ENCODE data around the gene AUTS2. TPM values are rescaled to one million over a fixed set of nuclear protein-coding genes. Genes with fewer than 3 reads are reported as not detected.
"Not testable (repeated sequence)": the region's sequence is repeated elsewhere in the genome, so short reads cannot be mapped to it uniquely, and the experiment has no call there.

The AUTS2 gene
- total and polyA plus RNA-seq, 11 donors = 3.4 to 14.0 (median 7.3) TPM

DNA sequence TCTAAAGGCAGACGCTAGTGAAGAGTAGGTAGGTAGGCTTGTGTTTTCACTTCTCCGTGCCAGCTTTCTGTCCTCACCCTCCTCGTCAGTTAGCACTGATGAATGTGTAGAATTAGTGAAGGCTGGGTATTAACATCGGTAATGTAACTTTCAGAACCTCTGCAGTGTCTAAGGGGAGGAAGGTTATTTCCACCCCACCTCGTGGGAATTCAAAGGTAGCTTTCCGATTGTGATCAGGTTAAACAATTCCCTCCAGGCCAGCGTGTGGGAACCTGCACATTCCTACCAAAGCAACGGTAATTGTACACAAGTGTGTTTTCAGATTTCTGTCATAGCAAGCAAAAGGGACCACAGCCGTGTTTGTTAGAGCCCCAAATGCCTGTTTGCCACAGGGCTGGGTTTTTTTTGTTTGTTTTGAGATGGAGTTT lies 1128.7 kb downstream of the AUTS2 start:
- peaks cover 0 to 7% (median 0%) of the 10 kb centered on the region in 12 donors for H3K4me1 ChIP-seq
- 71 to 89% (median 84%) methylated on average over 9 of the region's 9 CpGs for WGBS, 4 donors
- no peaks in the 10 kb centered on the region for H3K36me3 ChIP-seq
- peaks cover 0 to 12% (median 0%) of the 10 kb centered on the region in 12 donors for H3K9me3 ChIP-seq
- TF ChIP-seq, protein P1, sequence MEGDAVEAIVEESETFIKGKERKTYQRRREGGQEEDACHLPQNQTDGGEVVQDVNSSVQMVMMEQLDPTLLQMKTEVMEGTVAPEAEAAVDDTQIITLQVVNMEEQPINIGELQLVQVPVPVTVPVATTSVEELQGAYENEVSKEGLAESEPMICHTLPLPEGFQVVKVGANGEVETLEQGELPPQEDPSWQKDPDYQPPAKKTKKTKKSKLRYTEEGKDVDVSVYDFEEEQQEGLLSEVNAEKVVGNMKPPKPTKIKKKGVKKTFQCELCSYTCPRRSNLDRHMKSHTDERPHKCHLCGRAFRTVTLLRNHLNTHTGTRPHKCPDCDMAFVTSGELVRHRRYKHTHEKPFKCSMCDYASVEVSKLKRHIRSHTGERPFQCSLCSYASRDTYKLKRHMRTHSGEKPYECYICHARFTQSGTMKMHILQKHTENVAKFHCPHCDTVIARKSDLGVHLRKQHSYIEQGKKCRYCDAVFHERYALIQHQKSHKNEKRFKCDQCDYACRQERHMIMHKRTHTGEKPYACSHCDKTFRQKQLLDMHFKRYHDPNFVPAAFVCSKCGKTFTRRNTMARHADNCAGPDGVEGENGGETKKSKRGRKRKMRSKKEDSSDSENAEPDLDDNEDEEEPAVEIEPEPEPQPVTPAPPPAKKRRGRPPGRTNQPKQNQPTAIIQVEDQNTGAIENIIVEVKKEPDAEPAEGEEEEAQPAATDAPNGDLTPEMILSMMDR (IDR thresholded peaks at IDR 0.05) = no peak
- TF ChIP-seq POLR2A (IDR thresholded peaks at IDR 0.05) = no peak
- no peak overlapping the region for H3K4me3 ChIP-seq
- ATAC-seq = no peak
- intact Hi-C loops (cut with DNase I) = no loop called here
- DNase-seq = no peak
- no peaks in the 10 kb centered on the region for H3K27me3 ChIP-seq
- H3K27ac ChIP-seq = no peak overlapping the region

DNA sequence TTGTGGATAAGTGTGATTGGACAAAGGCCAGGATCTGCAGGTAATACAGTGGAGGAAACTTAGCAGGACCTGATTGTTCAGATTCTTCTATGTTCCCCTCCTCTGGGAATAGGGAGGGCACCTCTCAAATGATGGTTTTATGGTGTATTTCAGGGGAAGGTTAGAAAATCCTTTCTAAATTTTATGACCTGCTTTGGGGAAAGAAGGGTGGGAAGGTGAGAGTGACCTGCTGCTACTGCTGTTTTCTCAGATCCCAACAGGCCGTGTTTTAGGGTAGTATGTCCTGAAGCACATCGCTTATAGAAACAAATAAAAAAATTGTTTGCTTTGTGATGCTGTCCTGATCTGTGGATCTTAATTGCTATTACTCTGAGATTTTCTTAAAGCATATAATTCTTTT lies 1129.6 kb downstream of the AUTS2 start:
- H3K9me3 ChIP-seq = peaks cover 0 to 12% (median 0%) of the 10 kb centered on the region in 12 donors
- H3K4me1 ChIP-seq = peaks cover 0 to 7% (median 0%) of the 10 kb centered on the region in 12 donors
- 96 to 100% (median 99%) methylated on average over 2 of the region's 2 CpGs for WGBS, 4 donors
- no peak for DNase-seq
- H3K36me3 ChIP-seq = no peaks in the 10 kb centered on the region
- ATAC-seq = no peak
- no peaks in the 10 kb centered on the region for H3K27me3 ChIP-seq
- TF ChIP-seq, protein P1 (IDR thresholded peaks at IDR 0.05) = no peak
- TF ChIP-seq POLR2A (IDR thresholded peaks at IDR 0.05) = no peak
- intact Hi-C loops (cut with DNase I) = no loop called here
- H3K27ac ChIP-seq = no peak overlapping the region
- no peak overlapping the region for H3K4me3 ChIP-seq

DNA sequence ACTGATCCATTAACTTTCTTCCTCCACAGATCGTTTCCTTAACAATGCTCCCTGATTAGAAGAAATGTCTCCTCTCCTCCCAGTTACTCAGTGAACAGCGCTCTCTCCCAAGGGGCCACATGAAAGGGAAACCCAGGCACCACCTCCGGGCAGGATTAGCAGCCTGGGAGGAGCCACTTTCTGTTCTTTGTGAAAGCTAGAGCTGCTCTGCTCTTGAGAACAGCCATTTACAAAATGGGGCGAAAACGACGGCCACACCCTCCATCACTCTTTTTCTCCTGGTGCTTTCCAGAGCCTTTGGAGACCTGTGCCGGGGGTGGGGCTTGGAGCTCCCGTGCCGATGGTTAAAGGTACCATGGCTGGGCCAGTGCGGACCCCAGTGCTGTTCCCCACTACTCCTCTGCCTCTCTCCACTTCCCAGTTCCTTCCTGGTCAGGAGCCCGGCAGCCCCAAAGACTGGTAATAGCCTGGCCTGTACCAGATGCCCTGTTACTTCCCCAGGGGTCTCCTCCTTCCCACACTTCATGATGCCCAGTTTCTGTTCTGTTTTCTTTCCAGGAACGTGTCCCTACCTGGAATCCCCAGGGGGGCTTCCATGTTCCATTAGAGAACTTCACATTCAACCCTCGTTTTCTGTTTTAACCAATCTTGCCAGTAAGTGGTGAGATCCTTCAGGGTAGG lies 1130.7 kb downstream of the AUTS2 start:
- Histone ChIP-seq H3K27me3 (no peaks in the 10 kb centered on the region), H3K4me3 (no peak overlapping the region), H3K27ac (no peak overlapping the region), H3K36me3 (no peaks in the 10 kb centered on the region), H3K4me1 (peaks cover 0 to 7% (median 0%) of the 10 kb centered on the region in 12 donors), H3K9me3 (peaks cover 0 to 12% (median 0%) of the 10 kb centered on the region in 12 donors)
- intact Hi-C loops (cut with DNase I) = no loop called here
- no peak for DNase-seq
- 60 to 81% (median 65%) methylated on average over 13 of the region's 13 CpGs for WGBS, 4 donors
- peak in 3 of 4 donors; percentile 38 to 46 (median 44) for ATAC-seq
- TF ChIP-seq, protein P1 (IDR thresholded peaks at IDR 0.05) = no peak
- no peak for TF ChIP-seq POLR2A (IDR thresholded peaks at IDR 0.05)

DNA sequence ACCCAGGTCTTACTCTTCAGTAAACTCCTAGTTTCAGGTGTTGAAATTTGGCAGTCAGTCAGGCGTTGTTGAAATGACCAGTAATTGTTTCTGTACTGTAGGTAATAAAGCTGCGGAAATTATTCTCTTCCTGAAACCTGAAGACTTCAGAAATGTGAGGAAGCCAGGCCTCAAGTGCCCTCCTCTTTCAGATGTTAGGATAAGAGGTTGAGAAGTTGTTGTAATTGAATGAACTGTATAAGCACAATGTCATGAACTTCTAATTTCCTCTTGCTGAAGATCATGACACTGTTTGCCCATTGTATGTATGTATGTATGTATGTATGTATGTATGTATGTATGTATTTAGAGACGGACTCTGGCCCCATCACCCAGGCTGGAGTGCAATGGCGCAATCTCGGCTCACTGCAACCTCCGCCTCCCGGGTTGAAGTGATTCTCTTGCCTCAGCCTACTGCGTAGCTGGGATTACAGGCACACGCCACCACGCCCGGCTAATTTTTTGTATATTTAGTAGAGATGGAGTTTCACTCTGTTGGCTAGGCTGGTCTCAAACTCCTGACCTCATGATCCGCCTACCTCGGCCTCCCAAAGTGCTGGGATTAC lies 1131.4 kb downstream of the AUTS2 start:
- DNase-seq; intact Hi-C loops (cut with DNase I); H3K4me3 ChIP-seq; H3K27ac ChIP-seq; H3K4me1 ChIP-seq; ATAC-seq; H3K27me3 ChIP-seq; H3K36me3 ChIP-seq: not testable (repeated sequence)
- H3K9me3 ChIP-seq = peaks cover 0 to 12% (median 0%) of the 10 kb centered on the region in 12 donors
- 92 to 94% (median 94%) methylated on average over 12 to 13 of the region's 13 CpGs for whole genome bisulfite sequencing, 4 donors
